Panc1 (cell line): ENCODE data around the gene FARP1. TPM values are rescaled to one million over a fixed set of nuclear protein-coding genes. Genes with fewer than 3 reads are reported as not detected.

Source experiments
- ATAC-seq: fragments of 200-7000 bp; cut with Tn5 transposase; 2 replicates; pipeline ENCODE4 v1.9.1; 2020; ENCODE audit warnings: mild to moderate bottlenecking, moderate library complexity
- BruUV-seq: library from RNA; stranded (reverse); fragments of 400-500 nt; replicated peaks from 2 replicates; lab custom pipeline; 2021; lab: Mats Ljungman, UMichigan
- CTCF ChIA-PET: fragments of 300-600 bp; sonication (Branson Sonifier 250); formaldehyde crosslinking; loops from one replicate; lab custom pipeline; 2022; ENCODE audit warnings: antibody characterized with exemption; lab: Charles Lee
- POLR2A ChIA-PET: fragments of 300-600 bp; sonication (Branson Sonifier 250); formaldehyde crosslinking; loops from one replicate; lab custom pipeline; 2022; ENCODE audit warnings: antibody characterized with exemption; lab: Charles Lee
- DNase-seq: peaks from one replicate; pipeline ENCODE4 v3.0.0-alpha.2; 2010; ENCODE audit warnings: low read depth, low spot score
- H3K27ac ChIP-seq: 2 replicates; pipeline ENCODE4 v1.5.1; 2011; ENCODE audit warnings: mild to moderate bottlenecking, low read length, inconsistent platforms
- H3K27me3 ChIP-seq: fragments of 200-500 bp; sonication (Bioruptor generic); 2 replicates; pipeline ENCODE4 v1.6.0; 2014; ENCODE audit warnings: low read length, inconsistent platforms; ENCODE audit not compliant: control insufficient read depth, insufficient read depth
- H3K36me3 ChIP-seq: fragments of 200-500 bp; sonication (Bioruptor generic); 2 replicates; pipeline ENCODE4 v1.5.1; 2014; ENCODE audit warnings: inconsistent platforms, mild to moderate bottlenecking, low read length, moderate library complexity; ENCODE audit not compliant: control insufficient read depth, insufficient read depth
- H3K4me1 ChIP-seq: 2 replicates; pipeline ENCODE4 v1.5.1; 2011; ENCODE audit warnings: inconsistent platforms, mild to moderate bottlenecking, low read length, moderate library complexity; ENCODE audit not compliant: control insufficient read depth, insufficient read depth
- H3K4me3 ChIP-seq, 2 experiments: 2 replicates each; pipeline ENCODE4 v1.5.1; 2011 to 2012; ENCODE audit warnings: low read depth in 2 of 2, low read length in 2 of 2, mild to moderate bottlenecking in 2 of 2, inconsistent platforms in 1 of 2, moderate library complexity in 1 of 2
- H3K9me3 ChIP-seq: fragments of 200-500 bp; sonication (Bioruptor generic); 2 replicates; pipeline ENCODE4 v1.5.1; 2014; ENCODE audit warnings: low read depth, mild to moderate bottlenecking, inconsistent platforms, low read length, moderate library complexity; ENCODE audit not compliant: control insufficient read depth, insufficient read depth
- CTCF ChIP-seq: fragments of 450-650 bp; IDR thresholded peaks from 2 replicates; pipeline ENCODE4 v1.5.1; 2017; ENCODE audit warnings: mild to moderate bottlenecking
- POLR2AphosphoS5 ChIP-seq: IDR thresholded peaks from 2 replicates; pipeline ENCODE4 v1.6.1; 2012; ENCODE audit warnings: mild to moderate bottlenecking, low read depth, low read length, moderate library complexity
- REST ChIP-seq, 2 experiments: IDR thresholded peaks; 2 replicates each; pipeline ENCODE4 v1.6.1; 2011 to 2012; ENCODE audit warnings: low read depth in 2 of 2, control low read depth in 1 of 2, low read length in 1 of 2, mild to moderate bottlenecking in 1 of 2, moderate library complexity in 1 of 2; ENCODE audit not compliant: insufficient read depth in 1 of 2
- SIN3A ChIP-seq: IDR thresholded peaks from 2 replicates; pipeline ENCODE4 v1.6.1; 2012; ENCODE audit warnings: low read depth, mild to moderate bottlenecking, low read length, moderate library complexity, borderline replicate concordance; ENCODE audit not compliant: insufficient read depth
- TCF7L2 ChIP-seq: IDR thresholded peaks from 2 replicates; pipeline ENCODE4 v1.6.1; 2011; ENCODE audit warnings: mild to moderate bottlenecking, low read depth, low read length, inconsistent platforms
- in situ Hi-C: cut with HindIII; loops from 2 replicates; pipeline ENCODE4 v1.10.0; 2016; ENCODE audit warnings: low sequenced_read_pairs, low pct_unique_long_range_greater_than_20kb
- intact Hi-C: fragments of 100-400 bp; cut with micrococcal nuclease; formaldehyde crosslinking; loops from one replicate; pipeline ENCODE4 v1.10.0; 2022; ENCODE audit not compliant: unreplicated experiment
- total RNA-seq: library from RNA; stranded (reverse); gene quantifications from one replicate; pipeline ENCODE4 v1.2.1, GENCODE V29; 2021; ENCODE audit not compliant: unreplicated experiment

The FARP1 gene
- total RNA-seq, 1 experiment from 2014 or later: 61.9 TPM

DNA sequence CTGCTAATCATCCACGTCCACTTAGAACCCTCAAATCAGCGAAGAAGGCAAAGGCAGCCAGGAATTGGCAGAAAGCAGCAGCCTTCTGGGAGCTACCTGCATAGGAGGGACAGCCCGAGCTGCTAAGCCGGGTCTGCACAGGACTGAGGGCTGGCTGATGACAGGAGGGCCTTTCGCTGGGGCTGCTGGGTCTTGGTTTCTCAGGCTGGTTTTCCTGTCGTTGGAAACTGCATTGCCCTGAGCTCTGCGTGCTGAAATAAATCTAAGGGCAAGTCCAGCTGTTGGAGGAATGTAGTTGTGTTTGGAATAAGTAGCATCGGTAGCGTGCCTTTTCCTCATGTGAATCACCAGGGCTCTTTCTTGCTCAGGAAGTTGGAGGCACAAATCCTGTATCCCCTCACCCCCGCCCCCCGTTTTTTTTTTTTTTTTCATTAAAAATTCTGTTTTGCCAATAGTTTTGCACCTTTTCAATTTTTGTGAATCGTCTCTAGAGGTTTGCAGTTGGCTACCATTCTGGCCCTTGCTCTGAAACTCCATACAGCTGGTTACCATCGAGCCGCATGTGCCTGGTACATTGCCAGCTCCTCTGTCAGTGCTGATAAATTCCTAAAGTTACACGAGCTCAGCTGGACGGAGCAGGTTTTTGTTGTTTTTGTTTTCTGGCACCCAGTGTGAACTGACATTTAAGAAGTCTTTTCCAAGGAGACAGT is 228.1 kb downstream of the FARP1 start:
- no peaks in the 10 kb centered on the region for H3K4me1 ChIP-seq
- CTCF ChIA-PET: no interaction called here
- in situ Hi-C loops: no loop called here
- no peak overlapping the region for H3K27ac ChIP-seq
- no peak overlapping the region for H3K4me3 ChIP-seq
- intact Hi-C loops: no loop called here
- TF ChIP-seq POLR2AphosphoS5: no peak
- no peak for TF ChIP-seq SIN3A
- TF ChIP-seq CTCF: no peak
- TF ChIP-seq TCF7L2: no peak
- TF ChIP-seq REST (IDR thresholded peaks at IDR 0.05; ENCODE audit: insufficient read depth in 1 of 2, low read depth in 2 of 2, low read length in 1 of 2): no peak
- no peak for DNase-seq
- H3K9me3 ChIP-seq: no peaks in the 10 kb centered on the region
- no peaks in the 10 kb centered on the region for H3K36me3 ChIP-seq
- no peaks in the 10 kb centered on the region for H3K27me3 ChIP-seq
- BruUV-seq: no TSS peak
- ATAC-seq: no peak
- POLR2A ChIA-PET: no interaction called here

- BruUV-seq: no TSS peak
- in situ Hi-C loops (no loop called here), intact Hi-C loops (no loop called here)
- TF ChIP-seq CTCF (no peak), TCF7L2 (no peak), REST (IDR thresholded peaks at IDR 0.05; ENCODE audit: insufficient read depth in 1 of 2, low read depth in 2 of 2, low read length in 1 of 2) (no peak), POLR2AphosphoS5 (no peak), SIN3A (no peak)
- no peak overlapping the region for H3K4me3 ChIP-seq
- CTCF ChIA-PET: no interaction called here
- no peaks in the 10 kb centered on the region for H3K9me3 ChIP-seq
- no peaks in the 10 kb centered on the region for H3K27me3 ChIP-seq
- no peak for ATAC-seq
- no peaks in the 10 kb centered on the region for H3K36me3 ChIP-seq
- POLR2A ChIA-PET: interaction anchor here (0.5 kb wide), 1 partner anchor 391 kb away, joined by 8 read pairs; no protein-coding TSS in a partner anchor
- no peak overlapping the region for H3K27ac ChIP-seq
- H3K4me1 ChIP-seq: no peaks in the 10 kb centered on the region
- DNase-seq: no peak
These were observed 228.7 kb downstream of the FARP1 start for GRCh38 chr13:98371516-98372023.
